ENCODE data around the gene VWA8. TPM values are rescaled to one million over a fixed set of nuclear protein-coding genes. Genes with fewer than 3 reads are reported as not detected.

Gene VWA8
- total and polyA plus RNA-seq, 2 of the 13 experiments (the other 11 are each of a cell fraction or from before 2014, with no cell fraction given) = 9.1 to 17.3 TPM

DNA sequence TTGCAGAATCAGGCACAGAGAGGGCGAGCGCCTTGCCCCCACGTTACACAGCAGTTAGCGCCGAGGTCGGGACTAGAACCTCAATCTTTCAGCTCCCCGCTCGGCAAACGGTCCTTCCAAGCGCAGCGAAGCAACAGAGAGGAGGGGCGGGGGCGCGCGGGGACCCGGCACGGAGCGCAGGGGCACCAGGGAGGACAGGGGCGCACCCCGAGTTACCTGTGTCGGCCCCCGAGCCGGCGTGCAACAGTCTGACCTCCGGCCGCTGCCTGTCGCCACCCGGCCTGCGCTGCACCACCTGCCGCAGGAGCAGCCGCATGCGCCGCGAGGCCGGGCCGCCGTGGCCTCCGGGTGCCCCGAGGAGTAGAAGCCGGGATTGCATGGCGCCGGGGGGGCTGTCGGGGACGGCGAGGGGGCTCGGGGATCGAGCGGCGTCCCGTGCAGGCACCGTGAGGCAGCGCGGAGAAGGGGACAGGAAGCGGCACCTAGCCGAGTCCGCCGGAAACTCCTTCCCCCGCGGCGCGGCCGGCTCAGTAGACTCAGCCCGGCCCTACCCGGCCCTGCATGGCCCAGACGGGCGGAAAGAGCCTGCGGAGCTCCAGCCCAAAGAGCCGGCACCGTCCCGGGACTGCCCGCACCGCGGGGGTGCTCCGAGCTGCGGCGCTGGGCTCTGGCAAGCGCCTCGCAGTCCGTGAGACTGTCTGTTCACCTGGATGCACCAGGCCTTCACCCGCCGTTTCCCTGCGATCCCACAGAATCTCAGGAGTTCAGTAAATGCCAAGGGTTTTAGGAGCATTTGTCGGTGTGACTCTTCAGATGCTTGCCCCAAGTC lies at the start of gene VWA8 (continued):
- TF ChIP-seq XBP1 (CRISPR knock-in tag; IDR thresholded peaks at IDR 0.05) (no peak), ZNF713 (CRISPR knock-in tag; IDR thresholded peaks at IDR 0.05) (no peak), ZNF232 (CRISPR knock-in tag; IDR thresholded peaks at IDR 0.05; ENCODE audit: borderline replicate concordance) (peak; percentile 82; the same call in 1 of the 2 replicates), NONO (IDR thresholded peaks at IDR 0.05) (no peak), NONO (CRISPR knock-in tag; conservative IDR thresholded peaks at IDR 0.05) (peak; percentile 82; the same call in 1 of the 2 replicates), JDP2 (CRISPR knock-in tag; IDR thresholded peaks at IDR 0.05; ENCODE audit: borderline replicate concordance) (no peak), ZNF883 (CRISPR knock-in tag; IDR thresholded peaks at IDR 0.05; ENCODE audit: not compliant biosample characterization) (peak; percentile 75), ZNF773 (CRISPR knock-in tag; IDR thresholded peaks at IDR 0.05; ENCODE audit: borderline replicate concordance) (peak; percentile 89), KLF16 (CRISPR knock-in tag; IDR thresholded peaks at IDR 0.05) (peak in 1 of 2 experiments; percentile 88; a peak in 2 of 4 replicates), ZBTB1 (CRISPR knock-in tag; IDR thresholded peaks at IDR 0.05; ENCODE audit: borderline replicate concordance) (peak; percentile 98), ZSCAN29 (CRISPR knock-in tag; conservative IDR thresholded peaks at IDR 0.05) (no peak), NKX3-1 (CRISPR knock-in tag; IDR thresholded peaks at IDR 0.05) (peak; percentile 86), RARG (CRISPR knock-in tag; IDR thresholded peaks at IDR 0.05; ENCODE audit: low read depth) (no peak), BHLHE40 (IDR thresholded peaks at IDR 0.05; ENCODE audit: low read length) (peak; percentile 61; the same call in 1 of the 2 replicates)
- TF ChIP-seq, protein P1, sequence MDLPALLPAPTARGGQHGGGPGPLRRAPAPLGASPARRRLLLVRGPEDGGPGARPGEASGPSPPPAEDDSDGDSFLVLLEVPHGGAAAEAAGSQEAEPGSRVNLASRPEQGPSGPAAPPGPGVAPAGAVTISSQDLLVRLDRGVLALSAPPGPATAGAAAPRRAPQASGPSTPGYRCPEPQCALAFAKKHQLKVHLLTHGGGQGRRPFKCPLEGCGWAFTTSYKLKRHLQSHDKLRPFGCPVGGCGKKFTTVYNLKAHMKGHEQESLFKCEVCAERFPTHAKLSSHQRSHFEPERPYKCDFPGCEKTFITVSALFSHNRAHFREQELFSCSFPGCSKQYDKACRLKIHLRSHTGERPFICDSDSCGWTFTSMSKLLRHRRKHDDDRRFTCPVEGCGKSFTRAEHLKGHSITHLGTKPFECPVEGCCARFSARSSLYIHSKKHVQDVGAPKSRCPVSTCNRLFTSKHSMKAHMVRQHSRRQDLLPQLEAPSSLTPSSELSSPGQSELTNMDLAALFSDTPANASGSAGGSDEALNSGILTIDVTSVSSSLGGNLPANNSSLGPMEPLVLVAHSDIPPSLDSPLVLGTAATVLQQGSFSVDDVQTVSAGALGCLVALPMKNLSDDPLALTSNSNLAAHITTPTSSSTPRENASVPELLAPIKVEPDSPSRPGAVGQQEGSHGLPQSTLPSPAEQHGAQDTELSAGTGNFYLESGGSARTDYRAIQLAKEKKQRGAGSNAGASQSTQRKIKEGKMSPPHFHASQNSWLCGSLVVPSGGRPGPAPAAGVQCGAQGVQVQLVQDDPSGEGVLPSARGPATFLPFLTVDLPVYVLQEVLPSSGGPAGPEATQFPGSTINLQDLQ (CRISPR knock-in tag; IDR thresholded peaks at IDR 0.05) = peak; percentile 80; the same call in 1 of the 2 replicates
- TF ChIP-seq, protein P2, sequence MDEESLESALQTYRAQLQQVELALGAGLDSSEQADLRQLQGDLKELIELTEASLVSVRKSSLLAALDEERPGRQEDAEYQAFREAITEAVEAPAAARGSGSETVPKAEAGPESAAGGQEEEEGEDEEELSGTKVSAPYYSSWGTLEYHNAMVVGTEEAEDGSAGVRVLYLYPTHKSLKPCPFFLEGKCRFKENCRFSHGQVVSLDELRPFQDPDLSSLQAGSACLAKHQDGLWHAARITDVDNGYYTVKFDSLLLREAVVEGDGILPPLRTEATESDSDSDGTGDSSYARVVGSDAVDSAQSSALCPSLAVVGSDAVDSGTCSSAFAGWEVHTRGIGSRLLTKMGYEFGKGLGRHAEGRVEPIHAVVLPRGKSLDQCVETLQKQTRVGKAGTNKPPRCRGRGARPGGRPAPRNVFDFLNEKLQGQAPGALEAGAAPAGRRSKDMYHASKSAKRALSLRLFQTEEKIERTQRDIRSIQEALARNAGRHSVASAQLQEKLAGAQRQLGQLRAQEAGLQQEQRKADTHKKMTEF (CRISPR knock-in tag; IDR thresholded peaks at IDR 0.05) = peak; percentile 83; the same call in 1 of the 2 replicates
- TF ChIP-seq, protein P3, sequence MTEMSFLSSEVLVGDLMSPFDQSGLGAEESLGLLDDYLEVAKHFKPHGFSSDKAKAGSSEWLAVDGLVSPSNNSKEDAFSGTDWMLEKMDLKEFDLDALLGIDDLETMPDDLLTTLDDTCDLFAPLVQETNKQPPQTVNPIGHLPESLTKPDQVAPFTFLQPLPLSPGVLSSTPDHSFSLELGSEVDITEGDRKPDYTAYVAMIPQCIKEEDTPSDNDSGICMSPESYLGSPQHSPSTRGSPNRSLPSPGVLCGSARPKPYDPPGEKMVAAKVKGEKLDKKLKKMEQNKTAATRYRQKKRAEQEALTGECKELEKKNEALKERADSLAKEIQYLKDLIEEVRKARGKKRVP (CRISPR knock-in tag; IDR thresholded peaks at IDR 0.05) = peak in 1 of 2 experiments; percentile 49; a peak in 1 of 4 replicates
- TF ChIP-seq, protein P4, sequence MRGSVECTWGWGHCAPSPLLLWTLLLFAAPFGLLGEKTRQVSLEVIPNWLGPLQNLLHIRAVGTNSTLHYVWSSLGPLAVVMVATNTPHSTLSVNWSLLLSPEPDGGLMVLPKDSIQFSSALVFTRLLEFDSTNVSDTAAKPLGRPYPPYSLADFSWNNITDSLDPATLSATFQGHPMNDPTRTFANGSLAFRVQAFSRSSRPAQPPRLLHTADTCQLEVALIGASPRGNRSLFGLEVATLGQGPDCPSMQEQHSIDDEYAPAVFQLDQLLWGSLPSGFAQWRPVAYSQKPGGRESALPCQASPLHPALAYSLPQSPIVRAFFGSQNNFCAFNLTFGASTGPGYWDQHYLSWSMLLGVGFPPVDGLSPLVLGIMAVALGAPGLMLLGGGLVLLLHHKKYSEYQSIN (CRISPR knock-in tag; IDR thresholded peaks at IDR 0.05; ENCODE audit: borderline replicate concordance) = no peak
- TF ChIP-seq, protein P5, sequence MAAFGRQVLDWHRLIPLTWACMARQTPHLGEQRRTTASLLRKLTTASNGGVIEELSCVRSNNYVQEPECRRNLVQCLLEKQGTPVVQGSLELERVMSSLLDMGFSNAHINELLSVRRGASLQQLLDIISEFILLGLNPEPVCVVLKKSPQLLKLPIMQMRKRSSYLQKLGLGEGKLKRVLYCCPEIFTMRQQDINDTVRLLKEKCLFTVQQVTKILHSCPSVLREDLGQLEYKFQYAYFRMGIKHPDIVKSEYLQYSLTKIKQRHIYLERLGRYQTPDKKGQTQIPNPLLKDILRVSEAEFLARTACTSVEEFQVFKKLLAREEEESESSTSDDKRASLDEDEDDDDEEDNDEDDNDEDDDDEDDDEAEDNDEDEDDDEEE (CRISPR knock-in tag; IDR thresholded peaks at IDR 0.05) = no peak
- TF ChIP-seq, protein P6, sequence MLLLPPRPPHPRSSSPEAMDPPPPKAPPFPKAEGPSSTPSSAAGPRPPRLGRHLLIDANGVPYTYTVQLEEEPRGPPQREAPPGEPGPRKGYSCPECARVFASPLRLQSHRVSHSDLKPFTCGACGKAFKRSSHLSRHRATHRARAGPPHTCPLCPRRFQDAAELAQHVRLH (CRISPR knock-in tag; IDR thresholded peaks at IDR 0.05; ENCODE audit: borderline replicate concordance, low read depth) = peak; percentile 73; the same call in 1 of the 2 replicates
